HG03045 (cell line): ENCODE data around the gene MUC4.
"Not testable (repeated sequence)": the region's sequence is repeated elsewhere in the genome, so short reads cannot be mapped to it uniquely, and the experiment has no call there.

Source experiments
- ATAC-seq: cut with Tn5 transposase; IDR thresholded peaks from one replicate; pipeline ENCODE4 v1.9.1; 2021; ENCODE audit warnings: mild to moderate bottlenecking, moderate library complexity; ENCODE audit not compliant: unreplicated experiment

The MUC4 gene

DNA sequence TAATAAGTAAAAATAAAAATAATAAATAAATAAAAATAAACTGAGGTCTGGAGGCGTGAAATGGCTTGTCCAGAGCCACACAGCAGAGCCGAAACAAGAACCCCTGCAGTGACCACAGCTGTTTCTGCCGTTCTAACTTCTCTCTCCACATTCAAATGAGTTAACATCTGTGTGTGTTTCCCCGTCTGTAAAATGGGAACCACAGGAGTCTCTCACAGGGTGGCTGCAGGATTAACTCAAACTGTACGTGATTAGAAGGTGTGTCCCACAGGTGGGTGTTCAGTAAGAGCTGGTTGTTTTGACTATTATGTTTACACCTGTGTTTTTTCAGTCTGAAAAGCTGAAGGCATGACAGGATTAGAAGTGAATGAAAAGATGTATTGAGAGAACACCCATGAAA, 27.0 kb upstream of the MUC4 start:
- peak; percentile 69 for ATAC-seq

DNA sequence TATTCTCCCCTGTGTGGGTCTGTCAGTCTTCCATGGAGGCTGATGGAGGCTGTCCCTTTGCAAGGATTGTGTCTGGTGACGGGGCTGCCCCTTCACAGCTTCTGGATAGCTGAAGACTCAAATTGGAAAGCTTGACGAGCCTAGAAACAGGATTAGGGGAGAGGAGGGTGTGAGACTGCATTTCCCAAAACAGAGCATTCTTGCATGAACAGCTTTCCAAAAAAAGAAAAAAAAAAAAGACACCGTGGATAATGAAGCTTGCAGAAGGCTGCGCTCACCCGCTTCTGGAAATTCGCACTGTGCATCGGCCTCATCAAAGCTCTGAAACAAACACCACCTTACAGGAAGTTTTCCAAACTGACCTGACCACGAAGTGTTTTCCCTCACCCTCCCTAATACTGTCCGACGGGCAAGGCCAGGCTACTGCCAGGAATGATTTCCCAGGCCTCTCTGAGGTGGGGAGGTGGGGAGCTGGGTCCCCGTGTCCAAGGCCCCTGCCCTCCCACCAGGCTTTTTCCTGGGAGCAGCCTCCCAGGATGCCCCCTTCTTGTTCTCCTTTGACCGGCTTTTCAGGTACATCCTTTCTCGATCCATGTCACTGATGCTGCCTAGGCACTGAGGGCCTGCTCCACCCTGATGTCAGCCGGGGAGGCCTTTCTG, 24.9 kb upstream of the MUC4 start:
- no peak for ATAC-seq

DNA sequence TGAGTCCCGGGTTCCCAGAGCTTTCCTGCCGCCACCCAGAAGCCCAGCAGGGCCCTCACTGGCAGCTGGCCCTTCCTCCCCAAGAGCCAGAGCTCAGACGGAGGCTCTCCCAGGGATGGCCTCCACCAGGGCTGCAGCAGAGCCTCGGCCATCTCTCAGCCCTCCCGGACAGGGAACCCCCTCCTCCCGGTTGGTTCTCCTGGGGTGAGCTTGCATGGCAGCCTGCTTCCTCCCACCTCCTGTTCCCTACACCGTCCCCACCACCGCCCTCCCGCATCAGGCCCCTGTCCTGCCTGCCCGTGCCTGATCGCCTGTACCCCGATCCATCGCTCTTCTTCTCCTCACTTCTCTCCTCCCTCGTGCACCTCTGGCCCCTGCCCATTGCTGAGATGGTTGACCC, 24.1 kb upstream of the MUC4 start:
- no peak for ATAC-seq

- no peak for ATAC-seq
Observed at GRCh38 chr3:195834675-195835583, 23.2 kb upstream of the MUC4 start.

DNA sequence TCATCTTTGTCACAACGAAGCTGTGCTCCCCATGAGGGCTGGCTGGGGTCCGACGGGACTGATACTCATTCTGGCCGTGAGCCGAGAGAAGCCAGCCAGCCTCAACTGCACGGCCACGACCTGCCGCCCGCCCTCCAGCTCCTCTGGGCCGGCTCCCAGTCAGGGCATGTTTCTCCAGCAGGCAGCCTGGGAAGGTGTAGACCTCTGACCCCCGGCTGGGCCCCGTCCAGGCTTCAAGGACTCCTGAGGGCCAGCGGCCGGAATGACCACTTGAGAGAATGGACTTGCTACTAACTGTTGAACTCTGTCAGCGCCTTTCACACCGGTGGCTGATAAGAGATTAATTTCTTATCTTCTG, 18.1 kb upstream of the MUC4 start:
- ATAC-seq = no peak

DNA sequence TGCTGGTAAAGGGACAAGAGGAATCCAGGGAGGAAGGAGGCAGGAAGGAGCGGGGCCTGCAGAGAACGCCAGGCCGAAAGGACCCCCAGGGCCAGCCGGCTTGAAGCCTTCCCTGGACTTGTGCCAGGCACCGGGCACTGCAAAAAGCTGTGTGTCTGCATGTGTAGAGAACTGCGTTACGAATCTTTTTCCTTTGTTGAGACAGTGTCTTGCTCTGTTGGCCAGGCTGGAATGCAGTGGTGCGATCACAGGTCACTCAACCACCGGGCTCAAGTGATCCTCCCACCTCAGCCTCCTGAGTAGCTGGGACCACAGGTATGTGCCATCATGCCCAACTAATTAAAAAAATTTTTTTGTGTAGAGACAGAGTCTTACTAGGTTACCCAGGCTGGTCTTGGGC, 17.0 kb upstream of the MUC4 start:
- ATAC-seq = no peak

DNA sequence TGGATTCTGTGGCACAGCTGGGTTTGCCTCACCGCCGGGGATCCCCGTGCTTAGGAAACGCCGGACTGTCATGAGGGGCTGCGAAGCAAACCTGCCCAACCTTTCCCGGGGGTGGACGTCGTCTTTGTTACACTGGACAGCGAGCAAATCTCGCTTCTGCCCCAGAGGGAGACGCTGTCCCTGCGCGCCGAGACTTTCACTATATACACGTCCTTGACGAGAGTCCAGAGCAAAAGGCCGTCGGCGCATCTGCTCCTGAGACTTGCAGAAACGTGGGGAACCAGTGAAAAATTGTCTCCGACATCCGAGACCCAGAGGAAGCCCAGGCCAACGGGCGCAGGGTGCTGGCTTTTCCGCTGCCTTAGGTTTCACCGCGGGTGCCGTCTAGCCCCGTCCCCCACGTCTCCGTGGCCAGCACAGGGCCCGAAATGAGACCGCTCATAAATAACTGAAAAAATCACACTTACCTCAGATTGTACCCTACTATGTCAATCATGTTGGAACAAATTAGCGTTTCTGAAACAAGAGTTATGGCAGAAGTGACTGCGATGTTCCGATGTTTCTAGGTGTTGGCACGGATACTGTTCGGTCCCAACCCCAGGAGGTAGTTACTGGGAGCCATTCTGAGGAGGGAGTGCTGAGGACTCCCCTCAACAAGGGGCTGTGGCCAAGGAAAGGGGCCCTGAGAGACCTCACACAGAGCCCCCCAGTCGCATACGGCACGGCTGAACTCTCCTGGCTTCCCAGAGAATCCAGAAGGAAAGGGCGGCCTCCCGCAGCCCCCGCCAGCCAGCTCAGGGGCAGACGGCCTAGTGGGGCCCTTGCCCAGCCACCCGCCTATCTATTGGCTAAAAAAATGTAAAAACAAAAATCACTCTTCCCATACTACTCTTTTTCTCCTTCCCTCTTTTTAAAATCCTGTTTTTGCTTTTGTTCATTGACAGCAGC, 14.4 kb upstream of the MUC4 start:
- no peak for ATAC-seq

GRCh38 chr3:195825191-195825588, 13.5 kb upstream of the MUC4 start:
- ATAC-seq = no peak

- ATAC-seq = not testable (repeated sequence)
Observed at GRCh38 chr3:195824425-195825190, 12.9 kb upstream of the MUC4 start.

DNA sequence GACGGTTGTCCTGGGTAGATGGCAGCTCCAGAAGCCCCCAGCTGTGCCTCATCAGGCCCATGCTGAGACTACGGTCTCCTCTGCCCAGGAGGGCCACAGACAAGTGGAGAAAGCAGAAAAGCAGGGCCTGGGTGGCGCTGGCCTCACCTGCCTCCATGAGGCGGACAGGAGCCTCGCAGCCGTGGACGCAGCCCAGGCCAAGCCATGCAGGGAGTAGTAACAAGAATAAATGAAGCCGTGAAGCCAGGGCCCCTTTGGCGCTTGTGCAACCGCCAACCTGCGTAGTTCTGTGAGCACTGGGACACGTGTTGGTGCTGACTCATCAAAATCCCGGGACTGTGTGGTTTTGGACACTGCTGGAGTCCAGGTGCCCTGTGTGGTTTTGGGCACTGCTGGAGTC, 12.3 kb upstream of the MUC4 start:
- no peak for ATAC-seq

GRCh38 chr3:195823280-195823679, 11.6 kb upstream of the MUC4 start:
- ATAC-seq = no peak

- ATAC-seq = no peak
Observed at GRCh38 chr3:195822131-195822696, 10.5 kb upstream of the MUC4 start.

- ATAC-seq = no peak
Observed at GRCh38 chr3:195821403-195822130, 9.8 kb upstream of the MUC4 start.

- ATAC-seq = no peak
Observed at GRCh38 chr3:195820901-195821300, 9.2 kb upstream of the MUC4 start.

GRCh38 chr3:195820186-195820585, 8.5 kb upstream of the MUC4 start:
- no peak for ATAC-seq

DNA sequence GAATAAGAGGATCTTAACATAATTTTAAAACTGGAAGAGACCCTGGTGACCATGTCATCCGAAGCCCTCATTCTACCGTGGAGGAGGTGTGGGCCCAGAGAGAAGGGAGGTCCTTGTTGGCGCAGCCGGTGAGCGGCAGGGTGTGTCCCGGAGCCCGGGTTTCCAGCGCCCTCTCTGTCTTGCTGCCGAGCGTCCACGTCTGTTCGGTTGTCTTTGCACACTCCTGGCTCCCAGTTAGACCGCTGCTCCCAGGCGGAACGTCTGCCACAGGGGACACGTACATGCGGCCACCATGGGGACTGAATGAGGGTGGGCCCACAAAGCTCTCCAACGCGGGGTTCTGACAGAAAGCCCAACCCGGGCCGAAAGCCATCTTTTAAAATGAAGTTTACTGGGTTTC, 6.6 kb upstream of the MUC4 start:
- no peak for ATAC-seq

- ATAC-seq = no peak
Observed at GRCh38 chr3:195817578-195818135, 5.9 kb upstream of the MUC4 start.

- not testable (repeated sequence) for ATAC-seq
Observed at GRCh38 chr3:195816276-195816913, 4.7 kb upstream of the MUC4 start.
